WI38 (cell line): Measurements from ENCODE around the gene CEP85L.

Experiments used
- H3K4me3 ChIP-seq: 2 replicates; pipeline ENCODE4 v1.5.1; 2011; ENCODE audit warnings: low read depth, mild to moderate bottlenecking, control low read depth, low read length
- CTCF ChIP-seq: IDR thresholded peaks from 2 replicates; pipeline ENCODE4 v1.5.1; 2012; ENCODE audit warnings: low read depth, mild to moderate bottlenecking, control low read depth, low read length

The CEP85L gene

GRCh38 chr6:118639054-118639964 is 12.1 kb downstream of the CEP85L start:
- TF ChIP-seq CTCF: no peak
- H3K4me3 ChIP-seq: no peak overlapping the region

- TF ChIP-seq CTCF: no peak
- no peak overlapping the region for H3K4me3 ChIP-seq
These were observed 13.1 kb downstream of the CEP85L start for GRCh38 chr6:118638288-118638687.

- no peak for TF ChIP-seq CTCF
- no peak overlapping the region for H3K4me3 ChIP-seq
These were observed 15.3 kb downstream of the CEP85L start for GRCh38 chr6:118635909-118636735.

- no peak for TF ChIP-seq CTCF
- no peak overlapping the region for H3K4me3 ChIP-seq
These were observed 19.0 kb downstream of the CEP85L start for GRCh38 chr6:118632359-118632758.

- TF ChIP-seq CTCF: no peak
These were observed 20.5 kb downstream of the CEP85L start for GRCh38 chr6:118630923-118631322.

GRCh38 chr6:118630067-118630466 is 21.3 kb downstream of the CEP85L start:
- H3K4me3 ChIP-seq: no peak overlapping the region
- no peak for TF ChIP-seq CTCF

More at GRCh38 chr6:118630923-118631322, 20.5 kb downstream of the CEP85L start:
- no peak overlapping the region for H3K4me3 ChIP-seq

GRCh38 chr6:118627724-118628123 is 23.7 kb downstream of the CEP85L start:
- no peak overlapping the region for H3K4me3 ChIP-seq
- TF ChIP-seq CTCF: no peak
